Stimulated activated CD4-positive, alpha-beta T cell treated with anti-CD3 and anti-CD28 coated beads, Interleukin-1b, Interleukin-23, amount 100 ng/mL, for 48 hours (primary cell): ENCODE measurements around the gene NCOA6.
"Not testable (repeated sequence)": the region's sequence is repeated elsewhere in the genome, so short reads cannot be mapped to it uniquely, and the experiment has no call there.

ENCODE experiments used
- DNase-seq: peaks from one replicate; pipeline ENCODE4 v3.0.0-alpha.2; 2020

NCOA6 gene

DNA sequence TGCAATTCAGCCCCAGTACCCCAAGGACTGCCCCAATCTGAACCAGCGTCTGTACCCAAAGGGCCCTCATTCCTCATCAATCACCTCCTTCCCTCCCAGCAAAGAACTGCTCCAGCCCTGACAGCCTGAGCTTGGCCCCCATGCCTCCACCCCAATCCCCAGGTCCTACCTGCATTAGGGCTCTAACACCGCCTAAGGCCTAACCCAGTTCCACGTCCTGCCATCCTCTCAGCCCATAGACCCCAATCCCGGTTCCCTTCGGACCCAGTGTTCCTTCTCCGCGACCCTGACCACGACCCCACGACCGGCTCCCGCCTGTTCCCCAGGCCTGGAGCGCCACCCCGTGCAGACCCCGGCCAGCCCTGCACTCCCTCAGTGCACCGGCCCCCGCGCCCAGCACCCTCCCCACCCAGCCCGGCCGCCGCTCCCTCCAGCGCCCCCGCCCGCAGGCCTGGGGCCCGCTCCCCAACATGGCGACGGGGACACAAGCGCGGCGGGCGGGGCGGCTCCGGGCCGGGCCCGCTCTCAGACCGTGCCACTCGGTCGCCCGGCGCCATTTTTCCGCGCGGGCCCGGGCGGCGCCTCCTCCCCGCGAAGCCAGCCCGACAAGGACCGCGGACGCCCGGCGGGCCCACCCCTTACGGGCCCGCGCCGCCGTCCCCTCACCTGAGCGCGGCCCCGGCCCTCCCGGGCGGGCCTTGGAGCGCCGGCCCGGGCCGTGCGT is 483 bp downstream of the NCOA6 start:
- peak; percentile 64 for DNase-seq

DNA sequence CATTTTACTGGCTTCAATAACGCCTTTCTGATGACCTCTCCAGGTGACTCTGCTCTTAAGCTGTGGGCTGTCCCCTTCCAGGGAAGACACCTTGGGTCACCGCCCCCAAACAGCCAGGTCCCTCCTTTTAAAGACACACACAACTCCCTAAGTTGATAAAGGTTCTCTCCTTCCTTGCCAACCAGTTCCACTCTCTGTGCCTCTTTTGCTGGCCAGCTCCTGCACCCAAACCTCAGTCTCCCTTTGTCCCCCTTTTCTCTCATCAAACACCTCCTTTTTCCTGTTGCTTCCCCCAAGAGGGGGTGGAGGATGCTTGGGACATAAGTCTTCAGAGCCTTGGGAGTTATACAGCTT is 1.0 kb downstream of the NCOA6 start:
- DNase-seq, result peak; percentile 82

GRCh38 chr20:34824026-34824425 is 1.4 kb downstream of the NCOA6 start:
- DNase-seq, result no peak

DNA sequence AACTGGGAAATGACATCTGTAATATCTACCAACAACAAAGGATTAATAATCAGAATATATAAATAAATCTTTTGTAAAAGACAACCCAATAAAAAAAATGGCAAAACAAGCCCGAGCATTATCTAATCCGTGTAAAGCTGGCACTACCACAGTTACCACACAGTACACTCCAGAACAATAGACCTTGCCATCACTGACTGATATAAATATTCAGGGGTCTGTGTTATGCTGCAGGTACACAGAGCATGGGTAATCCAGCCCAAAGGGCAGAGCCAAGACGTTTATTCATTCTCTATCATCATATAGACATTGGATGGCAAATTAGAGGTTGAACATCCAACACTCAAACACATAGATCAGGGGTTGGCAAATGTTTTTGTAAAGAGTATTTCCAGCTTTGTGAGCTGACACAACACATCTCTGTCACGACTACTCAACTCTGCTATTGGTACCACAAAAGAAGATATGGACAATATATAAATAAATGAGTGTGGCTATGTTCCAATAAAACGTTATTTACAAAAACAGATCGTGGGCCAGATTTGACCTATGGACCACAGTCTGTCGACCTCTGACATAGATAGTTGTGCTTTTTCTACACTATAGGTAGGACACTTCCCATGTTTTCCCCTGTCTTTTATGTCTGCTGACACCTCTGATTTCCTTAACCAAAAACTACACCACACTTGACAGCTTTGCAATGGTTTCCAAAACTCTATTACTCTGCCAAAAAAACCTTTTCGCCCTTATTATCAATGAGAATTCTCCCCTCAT is 4.5 kb downstream of the NCOA6 start:
- no peak for DNase-seq

- DNase-seq, result no peak
Measured at GRCh38 chr20:34817801-34818200, 7.7 kb downstream of the NCOA6 start.

GRCh38 chr20:34817072-34817471 is 8.4 kb downstream of the NCOA6 start:
- DNase-seq, result no peak

GRCh38 chr20:34815636-34816035 is 9.8 kb downstream of the NCOA6 start:
- DNase-seq, result no peak

- no peak for DNase-seq
Measured at GRCh38 chr20:34808583-34808982, 16.9 kb downstream of the NCOA6 start.

- DNase-seq, result not testable (repeated sequence)
Measured at GRCh38 chr20:34807944-34808465, 17.4 kb downstream of the NCOA6 start.

GRCh38 chr20:34806255-34806654 is 19.2 kb downstream of the NCOA6 start:
- DNase-seq, result no peak

GRCh38 chr20:34798871-34799270 is 26.6 kb downstream of the NCOA6 start:
- no peak for DNase-seq

GRCh38 chr20:34798328-34798727 is 27.1 kb downstream of the NCOA6 start:
- no peak for DNase-seq

- DNase-seq, result no peak
Measured at GRCh38 chr20:34797012-34797995, 28.1 kb downstream of the NCOA6 start.

- DNase-seq, result no peak
Measured at GRCh38 chr20:34794006-34794585, 31.4 kb downstream of the NCOA6 start.

DNA sequence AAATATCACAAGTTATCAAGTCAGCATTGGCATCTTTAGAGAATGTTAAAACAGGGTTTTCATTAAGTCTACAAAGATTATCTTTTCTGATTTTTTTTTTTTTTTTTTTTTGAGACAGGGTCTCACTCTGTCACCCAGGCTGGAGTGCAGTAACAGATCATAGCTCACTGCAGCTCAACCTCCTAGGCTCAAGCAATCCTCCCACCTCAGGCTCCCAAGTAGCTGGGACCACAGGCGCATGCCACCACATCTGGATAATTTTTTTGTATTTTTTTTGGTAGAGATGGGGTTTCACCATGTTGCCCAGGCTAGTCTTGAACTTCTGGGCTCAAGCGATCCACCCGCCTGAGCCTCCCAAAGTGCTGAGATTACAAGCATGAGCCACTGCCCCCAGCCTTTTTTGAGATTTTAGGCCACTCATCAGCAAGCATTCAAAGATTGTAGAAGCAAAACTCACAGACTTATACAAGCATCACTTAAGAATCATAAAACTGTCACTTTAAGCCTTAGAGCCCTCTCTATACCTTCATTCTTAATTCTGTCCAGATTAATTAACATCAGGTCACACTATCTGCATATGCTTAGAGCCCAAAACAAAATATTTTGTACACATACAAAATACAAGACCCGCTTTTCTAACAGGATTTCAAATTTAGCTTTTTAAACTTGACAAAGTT is 32.6 kb downstream of the NCOA6 start:
- DNase-seq, result no peak

GRCh38 chr20:34791289-34792020 is 34.0 kb downstream of the NCOA6 start:
- DNase-seq, result no peak

DNA sequence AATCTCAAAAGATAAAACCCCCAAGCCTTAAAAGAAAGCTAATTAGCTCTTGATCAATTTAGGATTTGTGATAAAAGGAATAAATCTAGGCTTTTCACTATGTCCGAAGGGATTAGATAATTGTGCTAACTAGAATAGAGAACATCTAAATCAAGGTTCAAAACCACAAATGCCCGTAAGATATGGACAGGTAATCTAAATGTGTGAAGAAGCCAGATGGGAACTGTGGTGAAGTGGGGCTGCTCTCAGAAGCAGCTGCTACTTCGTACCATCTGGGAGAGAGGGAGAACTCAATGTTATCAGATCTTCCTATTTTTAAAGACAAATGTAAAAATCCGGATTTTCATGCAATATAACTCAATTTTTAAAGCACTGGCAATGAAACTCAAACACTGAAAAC is 44.2 kb downstream of the NCOA6 start:
- DNase-seq, result no peak

DNA sequence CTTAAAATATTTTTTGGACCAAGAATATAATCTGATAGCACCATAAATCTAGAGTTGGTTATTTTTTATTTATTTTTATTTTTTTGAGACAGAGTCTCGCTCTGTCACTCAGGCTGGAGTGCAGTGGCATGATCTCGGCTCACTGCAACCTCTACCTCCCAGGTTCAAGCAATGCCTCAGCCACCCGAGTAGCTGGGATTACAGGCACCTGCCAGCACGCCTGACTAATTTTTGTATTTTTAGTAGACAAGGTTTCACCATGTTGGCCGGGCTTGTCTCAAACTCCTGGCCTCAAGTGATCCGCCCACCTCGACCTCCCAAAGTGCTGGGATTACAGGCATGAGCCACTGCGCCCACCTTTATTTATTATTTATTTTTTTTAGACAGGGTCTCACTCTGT is 45.2 kb downstream of the NCOA6 start:
- not testable (repeated sequence) for DNase-seq

DNA sequence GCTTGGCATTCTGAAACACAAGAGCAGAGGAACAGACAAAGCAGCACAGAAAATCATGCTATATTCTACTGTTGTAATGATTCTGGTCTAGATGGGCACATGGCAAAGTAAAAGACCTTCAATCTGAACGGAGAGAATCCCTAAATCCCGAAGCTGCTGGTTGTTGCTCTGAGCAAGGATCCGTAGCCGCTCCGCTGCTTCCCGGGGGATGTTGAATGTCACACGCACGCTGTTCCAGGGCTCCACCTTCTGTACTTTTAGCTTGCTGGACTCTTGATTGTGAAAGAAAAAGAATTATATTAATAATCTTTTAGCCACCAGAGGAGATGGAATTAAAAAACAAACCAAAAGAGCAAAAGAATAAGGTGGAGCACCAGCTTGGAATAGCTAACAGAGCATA is 49.3 kb downstream of the NCOA6 start:
- no peak for DNase-seq

DNA sequence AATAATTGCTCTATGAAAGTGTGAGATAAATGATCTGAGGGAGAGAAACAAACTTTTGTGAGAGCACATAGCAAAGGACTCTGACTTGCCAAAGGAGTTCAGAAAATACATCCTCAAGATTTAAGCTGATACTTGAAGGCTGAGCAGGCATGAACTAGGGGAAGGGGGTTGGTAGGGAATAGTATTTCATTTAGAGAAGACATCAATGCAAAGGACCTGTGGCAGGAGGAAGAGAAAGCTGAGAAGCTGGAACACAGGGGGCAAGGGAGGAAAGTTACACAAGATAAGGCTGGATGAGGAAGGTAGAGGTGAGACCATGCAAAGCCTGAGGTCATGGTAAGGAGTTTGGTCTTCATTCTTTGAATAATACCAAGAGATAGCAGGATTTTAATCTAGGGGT is 50.6 kb downstream of the NCOA6 start:
- DNase-seq, result no peak

DNA sequence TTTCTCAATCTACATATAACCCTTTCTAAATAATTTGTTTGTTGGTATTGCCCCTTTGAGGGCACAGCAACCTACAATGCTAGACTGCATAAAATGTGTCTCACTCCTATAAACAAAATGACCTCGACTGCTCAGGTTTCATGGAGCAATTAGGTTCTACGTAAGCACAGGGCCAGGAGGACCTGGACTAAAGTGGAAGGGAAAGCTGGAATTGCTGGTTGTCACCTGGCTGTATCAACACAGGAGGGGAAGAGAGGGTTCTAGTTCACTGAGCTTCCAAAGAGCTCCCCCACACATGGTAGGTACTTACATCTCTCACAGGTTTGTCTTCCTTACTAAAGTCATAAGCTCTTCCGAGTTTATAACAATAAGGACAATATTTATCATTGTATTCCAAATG is 51.0 kb downstream of the NCOA6 start:
- DNase-seq, result no peak
